ENCODE measurements around the gene NDUFS2.

NDUFS2 gene

DNA sequence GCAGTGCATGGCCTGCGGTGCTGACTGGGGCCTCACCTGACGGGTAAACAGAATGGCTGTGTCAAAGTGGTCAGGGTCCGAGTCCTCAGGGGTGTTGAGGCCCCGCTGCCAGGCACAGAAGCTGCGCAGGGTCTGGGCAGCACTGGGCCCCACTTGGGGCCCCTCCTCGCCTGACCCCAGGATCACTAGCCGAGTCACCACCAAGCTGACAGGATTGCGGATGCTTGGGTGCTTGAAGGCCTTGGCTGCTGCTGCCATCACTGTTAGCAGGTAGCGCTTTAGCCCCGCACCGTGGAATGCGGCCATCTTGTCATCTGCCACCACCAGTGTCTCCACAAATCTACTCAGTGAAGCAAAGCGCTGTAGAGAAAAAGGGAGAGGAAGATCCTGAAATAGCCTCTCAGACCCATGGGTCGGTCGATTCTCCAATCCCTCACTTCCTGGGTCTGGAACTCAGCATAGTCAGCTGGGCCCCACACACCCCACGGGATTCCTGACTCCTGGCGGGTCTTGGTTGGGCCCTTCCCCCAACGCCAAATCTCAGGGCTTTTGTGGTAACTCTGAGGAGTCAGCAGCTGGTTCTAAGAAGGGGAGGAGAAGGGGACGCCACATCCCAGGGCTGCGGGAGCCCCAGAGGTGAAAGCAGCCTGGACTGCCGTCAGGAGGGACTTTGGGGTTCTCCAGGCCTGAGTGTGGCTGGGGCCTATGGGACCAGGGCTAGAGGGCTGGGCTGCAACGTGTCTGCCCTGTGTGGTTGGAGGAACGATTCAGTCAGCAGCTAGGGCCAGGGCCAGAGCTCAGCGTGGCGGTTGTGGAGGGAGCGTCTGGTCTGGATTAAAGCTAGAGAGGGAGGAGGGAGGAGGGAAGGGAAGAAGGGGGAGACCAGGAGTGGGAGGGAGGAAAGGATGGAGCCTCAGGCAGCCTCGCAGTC, 5.4 kb upstream of the NDUFS2 start:
- no peak for DNase-seq

DNA sequence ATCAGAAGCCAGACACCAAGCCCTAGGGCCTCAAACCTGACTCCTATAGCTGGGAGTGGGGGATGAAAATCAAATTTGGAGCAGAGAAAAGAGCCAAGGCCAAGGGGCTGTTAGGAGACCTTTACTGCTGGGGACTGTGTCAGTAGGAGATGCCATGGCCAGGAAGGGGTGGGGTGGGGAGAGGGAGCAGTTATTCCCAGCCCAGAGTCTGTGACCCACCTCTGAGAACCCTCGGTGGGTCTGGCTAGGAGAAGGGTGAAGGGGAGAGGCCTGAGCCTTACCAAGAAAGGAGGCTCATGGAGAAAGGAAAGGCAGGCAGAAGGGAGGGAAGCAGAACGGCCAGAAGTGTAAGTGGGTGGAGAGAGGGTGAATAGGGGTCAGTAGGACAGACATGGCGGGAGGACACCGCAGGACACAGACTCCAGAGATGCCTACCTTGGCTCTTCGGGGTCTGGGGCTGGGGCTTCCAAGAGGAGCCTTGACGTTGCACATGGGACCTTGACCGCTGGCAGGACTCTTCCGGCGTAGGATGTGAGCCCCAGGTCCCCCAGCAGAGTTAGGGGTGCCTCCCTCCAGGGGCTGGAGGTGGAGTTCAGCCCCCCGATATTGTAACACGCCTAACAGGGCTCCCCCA, 4.5 kb upstream of the NDUFS2 start:
- no peak for DNase-seq

- no peak for DNase-seq
These were observed 3.8 kb upstream of the NDUFS2 start for GRCh38 chr1:161198194-161198896.

GRCh38 chr1:161198897-161199431, 3.2 kb upstream of the NDUFS2 start, which contains the start of gene ADAMTS4:
ADAMTS4 (minus strand) TSS chr1:161199054; CDS start chr1:161198627, 427 bp downstream.
- no peak for DNase-seq

DNA sequence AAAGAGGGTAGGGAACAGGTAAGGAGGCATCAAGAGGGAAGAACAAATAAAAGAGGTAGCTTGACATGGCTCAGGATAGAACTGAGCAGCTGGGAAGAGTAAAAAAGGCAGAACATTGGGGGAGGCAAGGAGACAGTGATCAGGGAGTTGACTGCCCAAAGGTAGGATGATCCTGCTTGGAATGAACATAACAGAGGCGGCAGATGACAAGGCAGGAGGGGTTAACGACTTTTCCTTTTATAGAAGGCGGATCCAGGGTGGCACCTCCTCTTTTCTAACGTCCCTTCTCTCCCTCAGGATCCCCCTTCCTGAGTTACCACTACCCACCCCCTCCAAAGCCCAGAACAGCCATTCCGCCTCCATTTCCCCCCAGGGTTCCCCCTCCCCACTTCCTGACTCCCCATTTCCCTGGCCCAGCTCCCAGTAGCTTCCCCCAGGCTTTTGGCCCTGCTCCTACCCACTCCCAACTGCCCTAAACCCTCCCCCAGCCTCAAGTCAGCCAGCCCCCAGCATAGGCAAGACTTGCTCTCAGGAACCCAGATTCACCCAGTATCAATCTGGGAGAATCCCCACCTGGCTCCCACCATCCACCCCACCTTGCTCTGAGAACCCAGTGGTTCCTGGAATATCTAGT, 2.5 kb upstream of the NDUFS2 start:
- DNase-seq, result no peak

DNA sequence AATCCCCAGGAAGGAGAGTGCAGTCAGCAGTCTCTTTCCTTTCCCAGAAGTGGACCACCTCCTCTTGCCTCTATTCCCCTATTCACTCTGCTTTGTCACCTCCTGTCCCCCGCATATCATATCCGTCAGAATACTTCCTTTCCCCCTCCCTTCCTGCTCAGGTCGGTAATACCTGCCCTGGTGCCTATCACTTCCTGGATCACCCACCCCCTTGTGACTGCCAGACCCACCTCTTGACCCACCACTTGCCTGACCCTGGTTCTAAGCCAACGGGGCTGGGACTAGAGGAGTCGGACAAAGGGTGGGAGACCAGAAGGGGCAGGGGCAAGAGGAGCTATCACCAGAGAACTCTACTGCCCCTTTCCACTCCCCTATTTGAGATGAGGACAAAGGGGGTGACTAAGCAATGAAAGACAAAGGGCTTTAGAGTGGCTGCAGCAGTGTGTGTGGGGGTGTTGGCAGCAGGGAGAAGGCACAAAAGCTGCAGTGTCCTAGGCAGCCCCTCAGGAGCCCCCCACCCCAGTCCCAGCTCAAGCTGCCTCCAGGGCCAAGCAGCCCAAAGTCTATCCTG, 1.7 kb upstream of the NDUFS2 start:
- DNase-seq, result no peak

DNA sequence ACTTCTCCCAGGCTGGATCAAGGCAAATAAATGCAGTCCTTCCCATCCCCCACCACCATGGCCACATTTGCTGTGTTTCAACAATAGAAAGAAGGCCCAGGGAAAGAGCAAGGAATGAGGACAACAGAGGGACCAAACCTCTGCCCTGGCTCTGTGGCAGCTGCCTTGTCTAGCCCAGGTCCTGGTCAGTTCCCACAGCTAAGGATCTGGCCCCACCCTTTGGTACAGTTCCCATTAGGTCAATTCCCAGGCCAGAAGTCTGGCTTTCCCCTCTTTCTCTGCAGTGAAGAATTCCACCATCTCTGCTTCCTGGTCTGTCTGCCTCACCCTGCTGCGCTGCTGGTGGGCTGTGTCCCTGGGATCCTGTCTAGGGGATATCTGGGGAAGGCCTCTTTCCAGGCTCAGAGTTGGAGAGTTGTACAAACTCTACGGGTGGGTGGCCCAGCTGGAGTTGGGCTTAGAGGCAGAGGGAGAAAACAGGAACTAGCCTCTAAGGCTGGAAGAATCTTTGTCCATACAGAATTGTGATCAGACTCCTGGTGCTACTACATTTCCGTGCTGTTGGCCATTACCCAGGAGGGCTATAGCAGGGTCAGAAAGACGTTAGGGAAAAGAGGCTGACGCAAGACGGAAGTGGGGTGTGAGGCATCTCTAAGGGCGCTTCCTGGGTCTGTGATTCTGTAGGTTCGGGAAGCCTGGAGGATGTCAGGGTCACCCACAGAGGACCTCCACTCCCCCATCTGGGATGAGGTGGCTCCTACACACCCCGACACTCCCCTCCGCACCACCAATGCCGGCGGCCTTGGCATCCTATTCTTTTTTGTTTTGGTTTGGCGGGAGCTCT, 953 bp upstream of the NDUFS2 start:
- no peak for DNase-seq

DNA sequence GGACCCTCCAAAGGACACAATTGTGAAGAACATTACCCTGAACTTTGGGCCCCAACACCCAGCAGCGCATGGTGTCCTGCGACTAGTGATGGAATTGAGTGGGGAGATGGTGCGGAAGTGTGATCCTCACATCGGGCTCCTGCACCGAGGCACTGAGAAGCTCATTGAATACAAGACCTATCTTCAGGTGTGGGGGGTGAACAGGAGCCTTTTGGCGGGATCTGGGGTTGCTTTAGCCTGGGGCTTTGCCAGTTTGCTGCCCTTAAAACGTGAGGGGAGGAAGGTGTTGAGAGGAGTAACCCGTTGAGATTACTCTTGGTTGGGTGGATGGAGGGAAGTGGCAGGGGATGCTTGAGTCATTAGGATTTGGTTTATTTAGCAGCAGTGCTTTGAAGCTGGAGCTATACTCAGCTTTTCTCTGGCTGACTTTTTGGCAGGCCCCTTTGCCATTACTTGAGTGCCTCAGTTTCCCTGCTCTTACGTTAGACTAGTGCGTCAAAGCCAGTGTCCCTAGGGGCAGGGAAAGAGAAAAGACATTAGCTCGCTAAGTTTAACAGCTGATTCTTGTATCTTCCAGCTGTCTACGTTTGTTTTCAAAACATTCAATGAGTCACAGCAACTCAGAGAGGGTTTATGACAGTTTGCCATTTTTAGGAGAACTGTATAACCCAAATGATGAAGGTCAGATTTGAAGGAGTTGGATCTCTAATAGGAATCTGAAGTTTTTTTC, 4.4 kb downstream of the NDUFS2 start:
- DNase-seq, result no peak

DNA sequence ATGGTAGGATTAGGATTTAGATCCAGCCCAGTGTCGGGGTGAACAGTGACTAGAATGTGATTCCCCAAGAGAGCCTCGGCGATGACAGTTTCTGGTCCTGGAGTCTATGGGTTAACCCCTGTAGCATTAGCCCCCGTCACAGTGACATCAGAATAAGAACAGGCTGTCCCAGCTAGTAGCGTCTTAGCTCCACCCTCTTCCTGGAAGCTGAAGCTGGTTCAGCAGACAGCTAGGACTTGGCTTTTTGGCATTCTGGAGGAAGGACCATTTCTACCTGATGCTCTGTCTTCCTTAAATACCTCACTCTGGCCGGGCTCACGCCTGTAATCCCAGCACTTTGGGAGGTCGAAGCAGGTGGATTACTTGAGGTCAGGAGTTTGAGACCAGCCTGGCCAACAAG, 5.0 kb downstream of the NDUFS2 start:
- DNase-seq, result no peak

- DNase-seq, result no peak
These were observed 7.7 kb downstream of the NDUFS2 start for GRCh38 chr1:161209790-161210409.

- DNase-seq, result no peak
These were observed 12.2 kb downstream of the NDUFS2 start for GRCh38 chr1:161214369-161214768.

DNA sequence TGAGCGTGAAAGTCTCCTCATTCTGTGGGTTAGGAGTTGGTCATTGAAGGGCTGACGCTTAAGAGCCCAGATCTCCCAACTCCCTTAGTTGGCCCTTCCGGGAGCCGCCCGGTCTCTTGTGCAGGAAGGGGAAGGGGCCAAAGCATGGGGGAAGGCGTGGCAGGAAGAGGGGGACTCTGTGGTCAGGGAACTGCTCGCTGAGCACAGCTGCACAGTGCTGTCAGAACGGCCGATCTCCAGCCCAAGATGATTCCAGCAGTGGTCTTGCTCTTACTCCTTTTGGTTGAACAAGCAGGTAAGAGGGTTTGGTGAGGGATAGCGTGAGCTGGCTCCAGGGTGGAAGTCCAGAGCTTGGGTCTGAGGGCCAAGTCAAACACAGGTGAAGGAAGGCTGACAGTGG, 12.9 kb downstream of the NDUFS2 start, which contains the start of gene FCER1G:
TSS of gene FCER1G (plus strand) at position 220 of the 400 bp plus-strand sequence. CDS start at position 247, 27 bp downstream.
- no peak for DNase-seq

DNA sequence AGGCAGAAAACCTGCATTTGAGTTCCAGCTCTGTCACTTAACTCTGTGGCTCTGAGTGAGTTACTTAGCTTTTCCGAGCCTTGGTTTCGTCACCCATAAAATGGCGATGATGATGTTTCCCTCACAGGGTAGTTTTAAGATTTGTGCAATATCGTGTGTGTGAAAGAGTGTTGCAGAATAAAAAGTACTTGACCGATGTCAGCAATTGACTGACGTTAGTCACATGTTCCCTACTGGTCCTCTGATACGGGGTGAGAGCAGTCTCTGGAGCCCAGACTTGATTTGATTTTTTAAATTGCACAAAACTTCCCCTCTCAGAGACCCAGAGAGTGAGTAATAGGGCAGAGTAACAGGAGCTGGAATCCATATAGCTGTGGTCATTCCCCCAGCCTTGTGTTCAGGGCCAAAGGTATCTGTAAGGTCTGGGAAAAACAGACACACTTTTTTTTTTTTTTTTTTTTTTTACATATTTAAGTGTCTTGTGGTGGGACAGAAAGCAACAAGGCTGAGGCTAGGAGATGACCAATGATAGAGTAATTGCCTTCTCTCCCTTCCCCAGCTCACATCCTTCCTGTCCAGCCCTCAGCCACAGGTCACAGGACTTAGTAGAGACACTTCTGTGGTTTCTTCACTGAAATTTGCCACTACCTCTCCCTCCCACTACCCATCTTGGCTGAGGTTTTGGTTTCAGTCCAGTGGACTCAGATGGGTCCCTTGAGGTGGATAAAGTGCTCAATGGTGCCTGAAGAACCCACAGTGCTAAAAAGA, 15.0 kb downstream of the NDUFS2 start:
- DNase-seq, result no peak

GRCh38 chr1:161217831-161218230, 15.7 kb downstream of the NDUFS2 start:
- DNase-seq, result no peak

GRCh38 chr1:161218301-161219077, 16.3 kb downstream of the NDUFS2 start:
- no peak for DNase-seq

GRCh38 chr1:161219078-161219892, 17.1 kb downstream of the NDUFS2 start:
- no peak for DNase-seq

DNA sequence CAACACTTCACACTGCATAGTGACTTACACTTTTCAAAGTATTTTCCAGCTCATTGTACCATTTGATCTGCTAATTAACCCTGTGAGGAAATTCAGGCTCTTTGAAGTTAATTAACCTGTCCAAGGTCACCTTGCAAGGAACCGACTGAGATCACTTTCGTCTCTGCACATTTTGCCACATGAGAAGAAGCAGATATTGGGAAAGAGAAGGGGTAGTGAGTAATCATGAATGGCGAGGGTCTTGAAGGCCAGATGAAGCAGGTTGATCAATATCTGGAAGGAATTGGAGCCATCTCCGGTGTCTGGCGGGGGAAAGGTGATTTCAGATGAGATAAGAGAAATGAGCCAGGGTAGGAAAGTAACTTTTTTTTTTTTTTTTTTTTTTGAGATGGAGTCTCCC, 17.8 kb downstream of the NDUFS2 start:
- no peak for DNase-seq
